PC-3 (cell line): Measurements from ENCODE around the gene BLNK. TPM values are rescaled to one million over a fixed set of nuclear protein-coding genes. Genes with fewer than 3 reads are reported as not detected.

ENCODE experiments used
- ATAC-seq: fragments of 200-7000 bp; cut with Tn5 transposase; 2 replicates; pipeline ENCODE4 v1.9.1; 2020; ENCODE audit warnings: mild to moderate bottlenecking, moderate library complexity
- BruUV-seq: library from RNA; stranded (reverse); fragments of 400-500 nt; replicated peaks from 2 replicates; lab custom pipeline; 2021; lab: Mats Ljungman, UMichigan
- CTCF ChIA-PET: fragments of 300-600 bp; sonication (Branson Sonifier 250); formaldehyde crosslinking; loops from one replicate; lab custom pipeline; 2022; ENCODE audit warnings: antibody characterized with exemption; lab: Charles Lee
- POLR2A ChIA-PET: fragments of 300-600 bp; sonication (Branson Sonifier 250); formaldehyde crosslinking; loops from one replicate; lab custom pipeline; 2022; ENCODE audit warnings: antibody characterized with exemption; ENCODE audit not compliant: unreplicated experiment; lab: Charles Lee
- DNase-seq: peaks from one replicate; pipeline ENCODE4 v3.0.0-alpha.2; 2015
- H2AFZ ChIP-seq: fragments of 300-600 bp; sonication (generic); 2 replicates; pipeline ENCODE4 v1.6.0; 2016; ENCODE audit warnings: antibody characterized with exemption, low read length
- H3F3A ChIP-seq: fragments of 300-600 bp; sonication (generic); one replicate; pipeline ENCODE4 v1.6.0; 2017; ENCODE audit warnings: antibody characterized with exemption, low read length, control low read depth, mild to moderate bottlenecking; ENCODE audit not compliant: unreplicated experiment
- H3K27ac ChIP-seq: fragments of 300-600 bp; sonication (generic); 2 replicates; pipeline ENCODE4 v1.5.1; 2016; ENCODE audit warnings: mild to moderate bottlenecking, low read length
- H3K27me3 ChIP-seq: fragments of 300-600 bp; sonication (generic); 2 replicates; pipeline ENCODE4 v1.6.1; 2016; ENCODE audit warnings: low read length, mixed read lengths
- H3K36me3 ChIP-seq: fragments of 300-600 bp; sonication (generic); 2 replicates; pipeline ENCODE4 v1.6.1; 2016; ENCODE audit warnings: low read depth, mixed run types, low read length, mixed read lengths
- H3K4me1 ChIP-seq: fragments of 300-600 bp; sonication (generic); 2 replicates; pipeline ENCODE4 v1.5.1; 2016; ENCODE audit warnings: low read length; ENCODE audit not compliant: insufficient read depth
- H3K4me2 ChIP-seq: fragments of 300-600 bp; sonication (generic); 2 replicates; pipeline ENCODE4 v1.6.0; 2016; ENCODE audit warnings: low read length
- H3K4me3 ChIP-seq: fragments of 300-600 bp; sonication (generic); 2 replicates; pipeline ENCODE4 v1.5.1; 2016; ENCODE audit warnings: mild to moderate bottlenecking, low read length, mixed read lengths
- H3K79me2 ChIP-seq: fragments of 300-600 bp; sonication (generic); 2 replicates; pipeline ENCODE4 v1.6.1; 2017; ENCODE audit warnings: low read length, mixed read lengths
- H3K9ac ChIP-seq: fragments of 300-600 bp; sonication (generic); 2 replicates; pipeline ENCODE4 v1.6.0; 2016; ENCODE audit warnings: mild to moderate bottlenecking, low read length
- H3K9me2 ChIP-seq: fragments of 300-600 bp; sonication (generic); replicated peaks from 2 replicates; pipeline ENCODE4 v1.6.1; 2016; ENCODE audit warnings: mixed run types, low read length, mixed read lengths
- H3K9me3 ChIP-seq: fragments of 300-600 bp; sonication (generic); 2 replicates; pipeline ENCODE4 v1.6.1; 2016; ENCODE audit warnings: low read length, mixed read lengths
- H4K20me1 ChIP-seq: fragments of 300-600 bp; sonication (generic); 2 replicates; pipeline ENCODE4 v1.6.1; 2016; ENCODE audit warnings: low read length, mixed read lengths
- CTCF ChIP-seq: fragments of 300-600 bp; sonication (generic); conservative IDR thresholded peaks from 2 replicates; pipeline ENCODE4 v1.5.1; 2017; ENCODE audit warnings: antibody characterized with exemption, low read depth, mild to moderate bottlenecking, low read length
- EZH2 ChIP-seq: fragments of 300-600 bp; sonication (generic); IDR thresholded peaks from one replicate; pipeline ENCODE4 v1.6.1; 2017; ENCODE audit warnings: antibody characterized with exemption, mild to moderate bottlenecking, low read length; ENCODE audit not compliant: unreplicated experiment
- EZH2phosphoT487 ChIP-seq: fragments of 300-600 bp; sonication (generic); IDR thresholded peaks from 2 replicates; pipeline ENCODE4 v1.6.1; 2018; ENCODE audit warnings: mild to moderate bottlenecking, antibody characterized with exemption, low read length, borderline replicate concordance
- intact Hi-C: fragments of 100-400 bp; cut with micrococcal nuclease; formaldehyde crosslinking; loops from 2 replicates; pipeline ENCODE4 v1.9.0; 2023
- total RNA-seq: library from RNA; depleted of rRNA; stranded (reverse); fragments of >200 nt; gene quantifications from 2 replicates; pipeline ENCODE4 v1.2.3, GENCODE V29; 2014

BLNK gene
- total RNA-seq, 1 experiment from 2014 or later, result not detected

GRCh38 chr10:96217711-96218110, 53.7 kb downstream of the BLNK start:
- CTCF ChIA-PET, result no interaction called here
- no peak overlapping the region for H3K4me3 ChIP-seq
- no peaks in the 10 kb centered on the region for H3K9me2 ChIP-seq
- no peak overlapping the region for H3K27ac ChIP-seq
- DNase-seq, result no peak
- H3K9me3 ChIP-seq, result no peaks in the 10 kb centered on the region
- intact Hi-C loops, result no loop called here
- no peak overlapping the region for H2AFZ ChIP-seq
- H3F3A ChIP-seq, result no peaks in the 10 kb centered on the region
- H4K20me1 ChIP-seq, result no peaks in the 10 kb centered on the region
- TF ChIP-seq EZH2, result no peak
- no peak for TF ChIP-seq EZH2phosphoT487
- TF ChIP-seq CTCF, result no peak
- no peaks in the 10 kb centered on the region for H3K79me2 ChIP-seq
- BruUV-seq, result no TSS peak
- no peak overlapping the region for H3K4me2 ChIP-seq
- H3K4me1 ChIP-seq, result no peaks in the 10 kb centered on the region
- no peaks in the 10 kb centered on the region for H3K36me3 ChIP-seq
- H3K27me3 ChIP-seq, result peaks cover 68% of the 10 kb centered on the region
- ATAC-seq, result no peak
- POLR2A ChIA-PET, result no interaction called here
- H3K9ac ChIP-seq, result no peak overlapping the region

GRCh38 chr10:96216775-96217174, 54.6 kb downstream of the BLNK start:
- no peak overlapping the region for H2AFZ ChIP-seq
- no peak overlapping the region for H3K9ac ChIP-seq
- no peaks in the 10 kb centered on the region for H3F3A ChIP-seq
- ChIA-PET CTCF (no interaction called here), POLR2A (no interaction called here)
- TF ChIP-seq EZH2phosphoT487 (no peak), EZH2 (no peak), CTCF (no peak)
- no TSS peak for BruUV-seq
- no peaks in the 10 kb centered on the region for H3K9me3 ChIP-seq
- H3K27me3 ChIP-seq, result peaks cover 64% of the 10 kb centered on the region
- ATAC-seq (no peak), DNase-seq (no peak)
- no peak overlapping the region for H3K4me2 ChIP-seq
- H3K4me1 ChIP-seq, result no peaks in the 10 kb centered on the region
- no peaks in the 10 kb centered on the region for H3K9me2 ChIP-seq
- intact Hi-C loops, result no loop called here
- H3K4me3 ChIP-seq, result no peak overlapping the region
- no peak overlapping the region for H3K27ac ChIP-seq
- no peaks in the 10 kb centered on the region for H3K36me3 ChIP-seq
- no peaks in the 10 kb centered on the region for H4K20me1 ChIP-seq
- H3K79me2 ChIP-seq, result no peaks in the 10 kb centered on the region

GRCh38 chr10:96212911-96213310, 58.5 kb downstream of the BLNK start:
- no TSS peak for BruUV-seq
- ATAC-seq, result no peak
- H3F3A ChIP-seq, result no peaks in the 10 kb centered on the region
- ChIA-PET POLR2A (no interaction called here), CTCF (no interaction called here)
- TF ChIP-seq EZH2phosphoT487 (no peak), EZH2 (no peak), CTCF (no peak)
- peaks cover 61% of the 10 kb centered on the region for H3K27me3 ChIP-seq
- H3K9ac ChIP-seq, result no peak overlapping the region
- DNase-seq, result no peak
- H3K9me2 ChIP-seq, result no peaks in the 10 kb centered on the region
- intact Hi-C loops, result no loop called here
- H3K4me2 ChIP-seq, result no peak overlapping the region
- H3K9me3 ChIP-seq, result no peaks in the 10 kb centered on the region
- no peaks in the 10 kb centered on the region for H3K4me1 ChIP-seq
- no peaks in the 10 kb centered on the region for H4K20me1 ChIP-seq
- no peak overlapping the region for H3K27ac ChIP-seq
- no peaks in the 10 kb centered on the region for H3K79me2 ChIP-seq
- H3K36me3 ChIP-seq, result no peaks in the 10 kb centered on the region
- no peak overlapping the region for H2AFZ ChIP-seq
- H3K4me3 ChIP-seq, result no peak overlapping the region
